Umbilical cord (tissue), 2 donors: Measurements from ENCODE around the gene IL18RAP. TPM values are rescaled to one million over a fixed set of nuclear protein-coding genes. Genes with fewer than 3 reads are reported as not detected.

Experiments
- DNase-seq: peaks from one replicate; pipeline ENCODE4 v3.0.0-alpha.2; 2015; ENCODE audit warnings: low spot score
- total RNA-seq: library from RNA; depleted of rRNA; stranded (reverse); fragments of >200 nt; gene quantifications from one replicate; pipeline ENCODE4 v1.2.3, GENCODE V29; 2014; ENCODE audit warnings: low replicate concordance; ENCODE audit not compliant: insufficient read depth

The IL18RAP gene
- total RNA-seq, 1 donor from 2014 or later: 5.5 TPM

DNA sequence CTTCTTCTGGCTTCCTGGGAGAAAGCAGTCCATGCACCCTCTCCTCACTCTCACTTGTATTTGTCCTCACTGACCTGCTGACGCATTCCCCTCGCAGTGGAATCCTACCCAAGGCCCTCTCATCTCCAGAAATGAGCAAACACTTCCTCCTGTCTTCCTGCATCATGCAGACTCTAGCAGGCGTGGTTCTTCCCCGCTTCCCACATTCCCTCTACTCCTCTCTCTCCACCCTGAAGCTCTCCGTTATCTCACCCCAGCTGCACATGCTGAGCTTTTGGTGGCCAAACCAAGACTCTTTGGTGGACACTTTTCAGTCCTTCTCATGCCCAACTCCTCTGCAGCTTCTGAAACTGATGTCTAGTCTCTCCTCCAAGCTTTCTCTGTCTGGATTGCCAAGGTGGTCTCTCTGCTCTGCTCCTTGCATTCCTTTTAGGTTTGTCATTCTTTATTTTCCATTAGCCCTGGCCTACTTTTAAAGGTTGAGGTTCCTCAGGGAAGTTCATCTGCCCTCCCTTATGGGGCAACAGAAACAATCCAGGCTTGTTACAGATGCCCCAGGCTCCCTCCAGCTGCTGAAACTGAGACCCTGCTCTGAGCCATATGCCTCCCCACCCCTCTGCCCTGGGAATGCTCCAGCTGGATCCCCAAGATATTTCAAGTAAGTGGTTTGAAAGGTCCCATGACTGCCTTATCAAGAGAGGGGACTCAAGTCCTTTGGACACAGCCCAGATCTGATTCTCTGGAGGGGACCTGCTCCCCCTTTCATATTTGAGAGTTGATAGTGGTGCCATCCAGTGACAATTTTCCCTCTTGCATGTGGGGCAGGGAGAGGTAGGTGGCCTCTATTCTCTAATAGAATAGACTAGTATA is 835 bp upstream of the IL18RAP start:
- DNase-seq: no peak

DNA sequence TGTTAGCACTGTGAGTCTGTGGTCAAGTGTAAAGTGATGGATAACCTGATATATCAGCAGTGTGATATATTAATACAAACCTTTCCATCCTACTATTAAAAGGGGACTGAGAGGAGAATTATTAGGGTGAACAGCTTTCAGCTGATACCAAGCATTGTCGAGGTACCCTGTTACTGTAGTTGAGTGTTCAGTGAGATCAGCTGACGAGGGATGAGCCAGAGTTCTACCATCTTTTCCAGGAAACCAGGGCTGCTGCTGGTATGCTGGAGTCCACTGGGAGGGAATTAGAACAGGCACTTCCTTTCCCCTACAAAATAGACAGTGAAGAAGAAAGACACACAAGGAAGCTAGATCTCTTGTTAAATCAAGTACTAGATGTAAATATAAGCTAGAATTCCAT is 408 bp downstream of the IL18RAP start:
- no peak for DNase-seq

DNA sequence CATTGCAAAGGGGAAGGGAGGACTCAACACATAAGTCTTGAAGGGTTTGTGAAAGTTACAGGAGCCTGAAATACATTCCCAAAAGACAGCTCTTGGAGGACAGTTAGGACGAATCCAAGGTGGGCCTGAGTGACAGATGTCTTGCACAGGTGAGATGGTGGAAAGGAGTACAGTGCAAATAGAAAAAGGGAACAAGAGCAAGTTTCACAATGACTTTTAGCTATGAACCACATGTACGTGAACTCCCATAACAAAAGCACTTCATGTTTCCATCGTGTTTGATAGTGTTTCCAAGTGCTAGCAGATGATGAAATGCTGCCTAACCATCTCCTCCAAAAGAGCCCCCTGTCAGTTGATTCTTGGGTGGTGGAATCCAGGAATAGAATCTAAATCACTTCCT is 1.8 kb downstream of the IL18RAP start:
- no peak for DNase-seq

DNA sequence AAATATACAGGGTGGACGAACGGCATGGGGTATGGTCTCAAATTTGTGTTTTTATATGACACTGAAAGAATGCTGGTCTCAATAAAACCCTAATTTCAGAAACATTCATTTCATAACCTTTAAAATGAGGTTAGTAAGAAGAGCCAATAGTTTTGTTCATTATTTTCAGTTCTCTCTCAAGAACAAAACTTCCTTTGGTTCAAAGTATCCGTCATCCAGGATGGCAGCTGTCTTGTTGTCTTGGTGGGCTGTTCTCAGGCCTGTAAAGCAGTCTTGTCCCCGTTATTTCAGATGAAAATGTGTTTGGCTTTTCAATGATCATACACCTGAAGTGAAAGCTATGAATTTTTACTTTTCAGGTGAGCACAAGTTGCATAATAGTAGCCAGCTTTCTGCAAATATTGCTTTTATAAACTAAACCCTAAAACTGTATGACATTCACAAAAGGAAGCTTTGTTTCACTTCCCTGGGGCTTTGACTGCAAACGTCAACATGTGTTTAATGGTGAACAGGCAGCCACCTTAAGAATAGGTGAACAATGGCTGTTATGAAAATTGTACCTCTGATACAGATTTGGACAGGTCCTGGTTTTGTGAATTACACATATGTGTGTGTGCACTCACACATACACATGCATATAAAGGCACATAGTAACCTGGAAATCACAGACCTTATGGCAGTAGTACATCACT is 2.6 kb downstream of the IL18RAP start:
- DNase-seq: no peak

DNA sequence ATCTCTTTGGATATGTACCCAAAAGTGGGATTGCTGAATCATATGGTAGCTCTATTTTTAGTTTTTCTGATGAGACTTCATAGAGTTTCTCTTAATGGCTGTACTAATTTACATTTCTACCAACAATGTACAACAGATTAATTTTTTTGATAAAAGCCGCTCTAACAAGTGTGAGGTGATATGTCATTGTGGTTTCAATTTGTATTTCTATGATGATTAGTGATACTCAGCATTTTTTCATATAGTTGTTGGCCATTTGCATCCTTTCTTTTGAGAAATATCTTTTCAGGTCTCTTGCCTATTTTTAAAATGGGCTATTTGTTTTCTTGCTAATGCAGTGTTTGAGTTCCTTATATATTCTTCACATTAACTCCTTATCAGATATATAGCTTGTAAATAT is 4.3 kb downstream of the IL18RAP start:
- no peak for DNase-seq

DNA sequence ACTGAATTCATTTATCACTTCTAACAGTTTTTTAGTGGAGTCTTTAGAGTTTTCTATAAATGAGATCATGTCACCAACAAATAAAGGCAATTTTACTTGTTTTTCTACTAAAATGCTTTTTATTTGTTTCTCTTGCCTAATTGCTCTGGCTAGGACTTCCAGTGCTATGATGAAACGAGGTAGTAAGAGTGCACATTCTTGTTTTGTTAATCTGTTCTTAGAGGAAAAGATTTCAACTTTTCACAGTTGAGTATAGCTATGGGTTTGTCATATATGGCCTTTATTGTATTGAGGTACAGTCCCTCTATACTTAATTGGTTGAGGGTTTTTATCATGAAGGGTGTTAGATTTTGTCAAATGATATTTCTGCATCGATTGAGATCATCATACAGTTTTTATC is 5.6 kb downstream of the IL18RAP start:
- DNase-seq: no peak

DNA sequence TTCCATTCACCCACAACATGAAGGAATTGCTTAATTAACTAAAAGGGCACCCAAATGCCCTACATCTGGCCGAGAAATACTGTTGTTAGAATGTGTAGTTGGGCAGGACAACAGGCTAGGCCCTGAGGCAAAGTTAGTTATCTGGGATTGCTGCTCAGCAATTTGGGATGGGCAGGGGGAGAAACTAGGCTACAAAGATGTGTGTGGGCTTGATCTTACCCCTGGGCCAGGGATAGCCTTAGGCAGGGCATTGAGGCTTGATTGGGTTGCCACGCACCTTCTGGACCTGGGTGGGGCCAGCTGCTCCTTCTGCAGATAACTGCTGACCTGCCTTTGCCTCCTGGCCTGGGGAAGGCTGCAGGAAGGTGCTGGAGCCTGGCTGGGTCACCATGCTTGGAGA is 9.4 kb downstream of the IL18RAP start:
- DNase-seq: no peak

DNA sequence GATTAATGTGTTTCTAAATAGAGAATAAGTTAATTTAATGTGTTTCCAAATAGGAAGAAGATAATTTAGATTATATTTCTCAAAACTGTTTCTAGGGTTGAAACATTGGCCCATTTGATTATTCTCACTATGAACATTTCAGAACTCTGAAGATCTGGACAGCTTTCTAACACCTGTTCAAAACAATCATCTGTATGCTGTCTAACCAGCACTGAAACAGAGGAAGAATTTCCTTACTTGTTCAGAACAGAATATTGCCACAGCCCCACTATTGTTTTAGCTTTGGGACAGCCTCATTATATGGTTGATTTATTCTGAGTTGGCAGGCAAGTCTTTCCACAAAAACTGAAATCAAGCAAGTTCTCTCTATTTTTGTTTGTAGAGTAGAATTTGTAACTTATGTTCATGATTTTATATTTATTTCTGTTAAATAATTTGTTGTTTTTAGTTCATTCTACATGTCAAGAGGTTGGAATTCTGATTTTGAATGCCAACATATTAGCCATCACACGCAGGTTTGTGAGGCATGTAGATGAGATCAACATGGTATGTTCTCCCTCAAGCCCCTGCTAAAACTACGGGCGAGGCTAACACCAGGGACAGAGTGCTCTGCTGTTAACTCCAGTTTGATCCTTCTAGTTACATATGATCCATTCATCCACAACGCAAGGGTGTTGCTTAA is 11.2 kb downstream of the IL18RAP start:
- DNase-seq: no peak

DNA sequence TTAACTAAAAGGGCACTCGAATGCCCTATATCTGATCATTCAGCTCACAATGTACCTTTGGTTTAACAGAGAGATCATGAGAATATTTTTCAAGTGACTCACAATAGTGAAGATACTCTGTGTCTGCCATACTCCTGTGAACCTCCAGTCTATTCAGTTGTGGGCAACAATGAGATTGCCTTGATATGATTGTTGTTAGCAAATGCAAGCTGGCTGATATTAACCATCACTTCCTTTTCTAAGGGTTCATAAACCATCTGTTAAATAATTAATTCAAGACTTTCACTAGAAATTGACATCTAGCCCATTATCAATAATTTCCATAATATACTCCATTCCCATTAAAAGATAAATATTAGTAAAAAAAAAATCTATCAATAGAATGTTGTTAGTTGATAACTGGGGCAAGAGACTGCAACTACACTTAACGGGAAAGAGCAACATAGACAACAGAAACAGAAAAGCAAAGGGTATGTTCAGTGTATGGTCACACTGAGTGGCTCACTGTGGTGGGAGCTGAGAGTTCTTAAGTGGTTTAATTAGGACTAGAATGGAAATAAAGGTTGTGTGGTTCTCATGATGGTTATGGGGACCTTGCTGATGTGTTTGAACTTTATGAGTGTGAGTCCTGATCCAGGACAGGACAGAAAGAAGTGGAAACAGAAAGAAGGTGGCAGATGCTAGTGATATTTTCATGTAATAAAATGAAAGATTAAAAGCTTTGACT is 11.9 kb downstream of the IL18RAP start:
- no peak for DNase-seq

DNA sequence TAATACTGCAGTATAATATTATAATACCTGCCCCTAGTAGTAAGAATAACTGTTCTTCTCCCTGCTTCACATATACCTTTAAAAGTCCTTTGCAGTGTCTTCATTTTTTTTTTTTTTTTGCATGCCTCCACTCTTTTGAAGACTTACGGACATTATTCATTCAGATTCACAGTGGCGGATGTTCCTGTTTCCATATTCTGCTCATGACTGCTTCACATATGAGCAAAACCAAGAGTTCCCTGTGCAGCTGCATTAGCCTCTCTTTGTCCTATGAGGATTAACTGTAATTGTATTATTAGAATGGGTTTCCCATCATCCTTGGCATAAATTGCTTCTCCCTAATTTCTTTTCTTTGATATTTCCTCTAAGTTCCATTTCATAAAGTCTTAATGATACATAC is 12.8 kb downstream of the IL18RAP start:
- no peak for DNase-seq

DNA sequence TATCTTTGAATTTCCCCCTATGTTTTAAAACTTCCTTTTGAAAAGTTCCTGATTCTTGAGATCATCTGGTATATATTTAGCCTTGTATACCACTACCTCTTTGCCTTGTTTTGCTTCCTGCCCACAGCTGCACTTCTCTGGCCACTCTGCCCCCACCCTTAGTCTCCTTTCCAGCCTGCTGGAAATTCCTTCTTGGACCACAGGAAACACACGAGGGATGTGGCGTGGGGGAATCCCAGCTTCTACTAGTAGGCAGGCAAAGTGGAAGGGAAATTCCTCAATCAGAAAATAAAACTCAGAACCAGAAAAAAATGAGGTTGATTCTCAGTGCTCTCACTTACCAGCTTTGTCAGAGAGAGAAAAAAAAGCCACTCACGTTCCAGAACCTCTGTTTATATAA is 13.4 kb downstream of the IL18RAP start:
- peak; percentile 42 for DNase-seq

DNA sequence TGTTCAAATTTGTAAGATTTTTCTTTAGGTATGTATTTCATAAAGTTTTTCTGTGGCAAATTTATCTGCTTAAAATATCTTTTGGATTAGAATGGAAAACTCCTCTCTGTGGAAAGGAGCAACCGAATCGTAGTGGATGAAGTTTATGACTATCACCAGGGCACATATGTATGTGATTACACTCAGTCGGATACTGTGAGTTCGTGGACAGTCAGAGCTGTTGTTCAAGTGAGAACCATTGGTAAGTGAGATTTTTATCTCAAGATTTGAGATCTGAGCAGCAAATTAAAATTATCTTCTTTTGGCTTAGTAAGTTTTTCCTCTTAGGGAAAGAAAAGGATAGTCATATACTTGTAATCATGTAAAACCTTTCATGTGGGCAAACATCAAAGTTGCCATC is 14.2 kb downstream of the IL18RAP start:
- DNase-seq: no peak

DNA sequence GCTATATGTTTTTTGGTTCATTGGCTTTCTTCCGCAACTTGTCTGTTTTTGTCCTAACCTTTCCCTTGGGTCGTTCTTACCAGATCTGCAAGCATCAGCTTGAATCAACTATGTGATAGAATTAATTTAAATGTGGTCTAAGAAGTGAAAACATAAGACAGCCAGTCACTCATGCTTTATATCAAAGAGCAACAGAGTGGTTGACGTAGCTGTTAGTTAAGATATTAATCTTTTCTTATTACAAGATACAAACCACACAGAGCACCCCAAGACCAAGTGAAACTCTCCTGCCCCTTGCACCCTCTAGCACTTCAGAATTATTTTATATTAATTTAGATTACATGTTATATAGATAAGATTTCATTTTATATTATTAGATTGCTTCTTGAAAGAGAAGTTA is 15.2 kb downstream of the IL18RAP start:
- DNase-seq: no peak

DNA sequence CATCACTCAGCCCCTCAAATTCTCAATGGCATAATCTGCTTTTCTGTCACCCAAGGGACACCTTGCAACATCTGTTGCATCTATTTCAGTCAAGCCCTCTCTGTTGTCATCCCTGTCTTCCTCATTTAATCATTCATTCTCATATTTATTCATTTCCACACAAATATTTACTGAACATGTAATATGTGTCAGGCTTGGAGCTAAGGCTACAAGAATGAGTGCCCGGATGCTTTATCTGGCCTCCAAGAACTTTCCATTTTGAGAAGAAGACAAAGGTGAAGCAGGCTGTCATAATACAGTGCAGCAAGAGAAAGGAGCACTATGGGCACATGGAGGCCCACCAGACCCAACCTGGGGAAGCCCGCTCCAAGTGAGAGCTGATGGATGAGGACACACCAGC is 15.6 kb downstream of the IL18RAP start:
- DNase-seq: no peak

DNA sequence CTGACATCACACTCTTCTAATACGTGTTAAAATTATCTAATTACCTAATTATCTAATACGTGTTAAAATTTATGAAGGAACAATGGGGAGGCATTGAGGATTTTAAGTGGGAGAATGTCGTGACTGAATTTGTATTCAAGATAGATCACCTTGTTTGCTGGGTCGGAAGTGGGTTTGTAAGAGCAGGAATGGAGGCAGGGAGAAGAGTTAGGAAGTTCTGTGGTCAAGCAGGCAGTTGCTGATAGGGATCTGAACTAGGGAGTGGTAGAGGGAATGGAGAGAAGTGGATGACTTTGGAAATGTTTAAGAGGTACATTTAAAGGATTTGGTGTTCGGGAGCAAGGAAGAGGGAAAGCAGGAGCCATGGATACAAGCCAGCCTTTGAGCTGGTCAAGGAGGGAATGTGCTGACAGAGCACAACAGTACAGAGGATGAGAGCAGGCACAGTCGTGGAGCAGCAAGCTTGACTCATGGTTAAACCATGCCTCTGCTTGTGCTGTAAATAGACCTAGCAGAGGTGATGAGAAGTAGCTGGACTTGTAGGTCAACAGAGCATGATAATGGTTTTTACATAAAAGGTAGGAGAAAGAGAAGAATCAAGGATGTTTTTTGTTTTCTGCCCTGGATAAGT is 16.2 kb downstream of the IL18RAP start:
- DNase-seq: peak; percentile 82

DNA sequence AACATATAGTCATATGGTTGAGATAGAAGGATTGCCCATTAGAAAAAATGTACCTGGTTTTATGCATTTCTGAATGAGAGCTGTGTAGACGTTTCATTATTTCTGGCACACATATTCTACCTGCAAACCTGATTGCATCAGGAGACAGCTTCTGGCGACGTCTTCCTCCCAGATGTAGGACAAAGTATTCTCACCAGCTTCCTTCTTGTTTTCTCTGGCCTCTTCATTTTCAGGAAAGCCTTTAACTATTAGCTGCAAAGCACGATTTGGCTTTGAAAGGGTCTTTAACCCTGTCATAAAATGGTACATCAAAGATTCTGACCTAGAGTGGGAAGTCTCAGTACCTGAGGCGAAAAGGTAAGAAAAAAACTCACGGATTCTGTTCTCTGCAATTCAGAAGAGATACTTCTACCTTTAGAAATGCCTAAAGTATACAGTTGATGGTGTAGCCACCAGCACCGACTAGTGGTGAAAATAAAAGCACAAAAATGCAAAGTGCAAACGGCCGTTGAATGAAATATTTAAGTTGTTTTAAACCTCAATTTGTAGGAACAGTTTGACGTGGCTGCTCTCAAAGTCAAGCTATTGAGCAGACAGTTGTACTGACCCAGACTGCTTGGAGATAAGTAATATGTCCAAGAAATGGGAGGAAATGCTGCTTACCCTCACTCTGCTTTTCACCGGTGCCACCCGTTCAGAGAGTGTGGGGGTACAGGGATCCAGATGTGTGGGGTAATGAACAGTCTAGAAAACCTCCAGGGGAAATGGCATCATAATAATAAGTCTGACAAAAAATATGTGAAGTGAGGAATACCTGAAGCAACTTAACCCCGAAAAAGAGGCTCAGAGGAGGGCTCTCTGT is 20.2 kb downstream of the IL18RAP start:
- peak; percentile 57 for DNase-seq

DNA sequence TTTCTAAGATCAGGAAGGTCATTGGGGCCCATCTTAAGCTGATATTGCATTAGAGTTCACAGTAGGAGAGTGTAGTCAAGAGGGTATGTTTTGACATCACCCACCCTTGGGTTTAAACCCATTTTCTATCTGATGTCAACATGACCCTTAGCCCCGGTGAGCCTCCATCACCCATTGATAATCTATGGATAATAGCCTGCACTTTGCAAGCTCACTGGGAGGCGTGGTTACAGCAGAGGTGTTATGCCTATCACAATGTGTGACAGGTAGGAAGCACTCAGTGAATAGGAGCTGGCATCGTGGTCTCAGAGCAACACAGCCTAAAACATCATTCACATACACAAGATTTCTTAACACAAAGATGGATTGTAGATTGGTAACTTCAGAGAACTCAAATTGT is 21.3 kb downstream of the IL18RAP start:
- DNase-seq: no peak

DNA sequence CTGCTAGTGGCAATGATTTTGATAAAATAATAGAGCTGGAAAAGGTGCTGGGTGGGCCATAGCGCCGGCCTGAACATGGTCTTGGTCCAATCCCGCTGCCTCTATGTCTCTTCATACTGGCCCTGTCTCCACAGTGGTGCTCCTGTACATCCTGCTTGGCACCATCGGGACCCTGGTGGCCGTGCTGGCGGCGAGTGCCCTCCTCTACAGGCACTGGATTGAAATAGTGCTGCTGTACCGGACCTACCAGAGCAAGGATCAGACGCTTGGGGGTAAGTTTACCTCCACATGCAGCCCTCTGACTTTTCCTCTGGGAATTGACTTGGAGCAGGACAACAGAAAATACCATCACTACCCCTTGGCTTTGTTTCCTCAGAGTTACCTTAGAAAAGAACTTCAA is 24.0 kb downstream of the IL18RAP start:
- no peak for DNase-seq

DNA sequence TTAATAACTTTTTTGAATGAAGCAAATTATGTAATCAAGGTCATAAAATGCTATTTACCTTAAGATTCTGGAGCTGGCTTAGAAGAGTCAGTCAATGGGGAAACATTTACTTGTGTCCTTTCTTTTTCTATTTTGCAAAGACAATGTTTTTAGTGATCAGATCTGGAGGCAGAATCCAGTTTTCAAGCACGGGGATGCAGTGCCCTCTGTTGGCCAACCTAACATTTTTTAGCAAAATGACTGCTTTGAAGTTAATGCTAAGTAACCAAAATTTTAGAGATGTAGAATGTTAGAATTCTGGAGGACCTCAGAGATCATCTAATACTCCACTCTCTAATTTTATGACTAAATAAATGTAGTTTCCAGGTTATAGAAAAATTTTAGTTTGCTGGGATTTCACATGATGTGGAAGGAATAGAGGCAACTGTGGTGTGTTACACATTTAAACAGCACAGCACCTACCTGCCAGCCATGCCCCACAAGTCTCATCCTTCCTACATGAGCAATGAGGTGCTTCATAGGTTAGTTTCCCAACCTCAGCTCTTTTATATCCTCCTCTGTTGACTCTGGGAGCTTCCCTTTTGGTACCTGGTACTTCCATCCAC is 26.5 kb downstream of the IL18RAP start:
- DNase-seq: peak; percentile 57

DNA sequence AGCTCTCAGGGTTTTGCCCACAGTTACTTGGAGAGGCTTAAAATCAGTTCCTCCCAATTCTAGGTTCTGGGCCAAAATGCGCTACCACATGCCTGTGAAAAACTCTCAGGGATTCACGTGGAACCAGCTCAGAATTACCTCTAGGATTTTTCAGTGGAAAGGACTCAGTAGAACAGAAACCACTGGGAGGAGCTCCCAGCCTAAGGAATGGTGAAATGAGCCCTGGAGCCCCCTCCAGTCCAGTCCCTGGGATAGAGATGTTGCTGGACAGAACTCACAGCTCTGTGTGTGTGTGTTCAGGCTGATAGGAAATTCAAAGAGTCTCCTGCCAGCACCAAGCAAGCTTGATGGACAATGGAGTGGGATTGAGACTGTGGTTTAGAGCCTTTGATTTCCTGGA is 29.0 kb downstream of the IL18RAP start:
- no peak for DNase-seq
